Activated CD8-positive, alpha-beta T cell treated with anti-CD3 and anti-CD28 coated beads for 36 hours (primary cell): ENCODE results near the gene ITGA3. TPM values are rescaled to one million over a fixed set of nuclear protein-coding genes. Genes with fewer than 3 reads are reported as not detected.

ENCODE experiments used
- ATAC-seq: fragments of 200-7000 bp; cut with Tn5 transposase; one replicate; pipeline ENCODE4 v1.10.0; 2021; ENCODE audit warnings: mild to moderate bottlenecking, moderate library complexity
- CTCF ChIA-PET: fragments of 350-600 bp; sonication (Branson Sonifier 250); formaldehyde crosslinking; loops from one replicate; lab custom pipeline; 2021; ENCODE audit warnings: antibody characterized with exemption; lab: Charles Lee
- POLR2A ChIA-PET: fragments of 350-600 bp; sonication (Branson Sonifier 250); formaldehyde crosslinking; loops from one replicate; lab custom pipeline; 2021; ENCODE audit warnings: antibody characterized with exemption; lab: Charles Lee
- DNase-seq: peaks from one replicate; pipeline ENCODE4 v3.0.0-alpha.2; 2020
- H3K27ac Mint-ChIP-seq: one replicate; pipeline ENCODE4 v1.8.0; 2021; ENCODE audit warnings: mild to moderate bottlenecking, mixed read lengths
- H3K27me3 Mint-ChIP-seq: one replicate; pipeline ENCODE4 v1.8.0; 2021; ENCODE audit warnings: mixed read lengths
- H3K36me3 Mint-ChIP-seq: one replicate; pipeline ENCODE4 v1.8.0; 2021; ENCODE audit warnings: low read depth, mixed read lengths
- H3K4me1 Mint-ChIP-seq: one replicate; pipeline ENCODE4 v1.8.0; 2021; ENCODE audit warnings: low read depth, mixed read lengths
- H3K4me3 Mint-ChIP-seq: one replicate; pipeline ENCODE4 v1.8.0; 2021; ENCODE audit warnings: mild to moderate bottlenecking, moderate library complexity, mixed read lengths
- H3K9me3 Mint-ChIP-seq: one replicate; pipeline ENCODE4 v1.8.0; 2021; ENCODE audit warnings: mixed read lengths
- CTCF ChIP-seq: fragments of 200-600 bp; IDR thresholded peaks from one replicate; pipeline ENCODE4 v1.8.0; 2022; ENCODE audit warnings: antibody characterized with exemption, mild to moderate bottlenecking
- intact Hi-C: fragments of 100-400 bp; cut with micrococcal nuclease; formaldehyde crosslinking; loops from one replicate; pipeline ENCODE4 v1.10.0; 2022
- total RNA-seq, 2 experiments: library from RNA; stranded (reverse); gene quantifications; one replicate each; pipeline ENCODE4 v1.2.3, GENCODE V29; 2021

Gene ITGA3
- total RNA-seq, 2 experiments from 2014 or later, result 4.2 to 7.2 TPM

GRCh38 chr17:50072925-50073324 lies 17.0 kb downstream of the ITGA3 start:
- DNase-seq (no peak), ATAC-seq (no peak)
- H3K27me3 Mint-ChIP-seq, result no peaks in the 10 kb centered on the region
- peaks cover 2% of the 10 kb centered on the region for H3K9me3 Mint-ChIP-seq
- H3K4me3 Mint-ChIP-seq, result no peak overlapping the region
- CTCF ChIA-PET, result interaction anchor here (1.4 to 3.5 kb wide), 3 partner anchors 14 to 21 kb away, joined by 3 to 16 read pairs (median 5); no protein-coding TSS in a partner anchor
- POLR2A ChIA-PET, result interaction anchor here (0.7 to 1.5 kb wide), 3 partner anchors 18 to 42 kb away, joined by 3 to 4 read pairs (median 3); no protein-coding TSS in a partner anchor
- no peak for TF ChIP-seq CTCF
- H3K4me1 Mint-ChIP-seq, result no peaks in the 10 kb centered on the region
- H3K27ac Mint-ChIP-seq, result no peak overlapping the region
- intact Hi-C loops, result no loop called here
- peaks cover 8% of the 10 kb centered on the region for H3K36me3 Mint-ChIP-seq

- ATAC-seq (no peak), DNase-seq (no peak)
- intact Hi-C loops, result no loop called here
- no peak overlapping the region for H3K27ac Mint-ChIP-seq
- ChIA-PET POLR2A (interaction anchor here (1.4 kb wide), 1 partner anchor 46 kb away, joined by 3 read pairs; no protein-coding TSS in a partner anchor), CTCF (interaction anchor here (0.8 to 3.5 kb wide), 5 partner anchors 10 to 29 kb away, joined by 3 to 16 read pairs (median 3); no protein-coding TSS in a partner anchor)
- no peak overlapping the region for H3K4me3 Mint-ChIP-seq
- H3K4me1 Mint-ChIP-seq, result no peaks in the 10 kb centered on the region
- peaks cover 2% of the 10 kb centered on the region for H3K9me3 Mint-ChIP-seq
- TF ChIP-seq CTCF, result no peak
- peaks cover 8% of the 10 kb centered on the region for H3K36me3 Mint-ChIP-seq
- no peaks in the 10 kb centered on the region for H3K27me3 Mint-ChIP-seq
Measured at GRCh38 chr17:50074227-50074626, 18.3 kb downstream of the ITGA3 start.

GRCh38 chr17:50075446-50076032 lies 19.6 kb downstream of the ITGA3 start:
- intact Hi-C loops, result no loop called here
- TF ChIP-seq CTCF, result no peak
- no peaks in the 10 kb centered on the region for H3K27me3 Mint-ChIP-seq
- ATAC-seq, result no peak
- no peak overlapping the region for H3K27ac Mint-ChIP-seq
- ChIA-PET POLR2A (interaction anchor here (0.6 to 1.4 kb wide), 4 partner anchors 9 to 47 kb away, joined by 3 to 4 read pairs (median 4); no protein-coding TSS in a partner anchor), CTCF (interaction anchor here (1.0 to 3.5 kb wide), 3 partner anchors 11 to 47 kb away, joined by 4 to 16 read pairs (median 4); no protein-coding TSS in a partner anchor)
- no peak overlapping the region for H3K4me3 Mint-ChIP-seq
- peaks cover 8% of the 10 kb centered on the region for H3K36me3 Mint-ChIP-seq
- no peak for DNase-seq
- no peaks in the 10 kb centered on the region for H3K4me1 Mint-ChIP-seq
- H3K9me3 Mint-ChIP-seq, result peaks cover 2% of the 10 kb centered on the region

GRCh38 chr17:50076221-50076590 lies 20.3 kb downstream of the ITGA3 start:
- ChIA-PET POLR2A (interaction anchor here (0.6 to 1.4 kb wide), 3 partner anchors 8 to 21 kb away, joined by 3 to 4 read pairs (median 4); no protein-coding TSS in a partner anchor), CTCF (interaction anchor here (1.0 to 3.5 kb wide), 2 partner anchors 11 to 48 kb away, joined by 4 to 16 read pairs; no protein-coding TSS in a partner anchor)
- no peaks in the 10 kb centered on the region for H3K4me1 Mint-ChIP-seq
- H3K36me3 Mint-ChIP-seq, result peaks cover 5% of the 10 kb centered on the region
- H3K27me3 Mint-ChIP-seq, result no peaks in the 10 kb centered on the region
- no peak for ATAC-seq
- intact Hi-C loops, result no loop called here
- no peak for TF ChIP-seq CTCF
- DNase-seq, result no peak
- peaks cover 2% of the 10 kb centered on the region for H3K9me3 Mint-ChIP-seq
- H3K27ac Mint-ChIP-seq, result no peak overlapping the region
- H3K4me3 Mint-ChIP-seq, result no peak overlapping the region
